ENCODE data around the gene DHRSX. TPM values are rescaled to one million over a fixed set of nuclear protein-coding genes. Genes with fewer than 3 reads are reported as not detected.
"Not testable (repeated sequence)": the region's sequence is repeated elsewhere in the genome, so short reads cannot be mapped to it uniquely, and the experiment has no call there.

DHRSX gene
- total RNA-seq, 1 experiment from 2014 or later, result 11.5 TPM

DNA sequence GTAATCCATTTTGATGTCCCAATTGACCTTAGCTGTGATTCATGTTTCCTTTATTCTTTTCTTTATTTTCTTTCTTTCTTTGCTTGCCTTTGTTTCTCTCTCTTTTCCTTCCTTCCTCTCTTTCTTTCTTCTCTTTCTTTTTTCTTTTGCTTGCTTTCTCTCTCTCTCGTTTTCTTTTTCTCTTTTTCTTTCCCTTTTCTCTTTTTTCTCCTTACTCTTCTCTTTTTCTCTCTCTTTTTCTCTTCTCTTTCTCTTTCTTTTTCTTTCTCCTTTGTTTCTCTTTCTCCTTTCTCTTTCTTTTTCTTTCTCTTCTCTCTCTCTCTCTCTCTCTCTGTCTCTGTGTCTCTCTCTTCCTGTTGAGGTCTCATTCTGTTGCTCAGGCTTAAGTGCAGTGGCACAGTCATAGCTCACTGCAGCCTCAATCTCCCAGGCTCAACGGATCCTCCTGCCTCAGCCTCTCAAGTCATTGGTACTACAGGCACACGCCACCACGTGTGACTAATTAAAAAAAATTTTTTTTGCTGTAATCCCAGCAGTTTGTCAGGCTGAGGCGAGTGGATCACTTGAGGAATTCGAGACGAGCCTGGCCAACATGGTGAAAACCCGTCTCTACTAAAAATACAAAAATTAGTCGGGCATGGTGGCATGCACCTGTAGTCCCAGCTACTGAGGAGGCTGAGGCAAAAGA lies 8.0 kb upstream of the DHRSX start:
- Histone ChIP-seq H2AFZ (ENCODE audit: low read length) (no peak overlapping the region), H3K9me2 (replicated peaks; ENCODE audit: low read length) (no peaks in the 10 kb centered on the region), H3K36me3 (ENCODE audit: low read depth, low read length) (no peaks in the 10 kb centered on the region), H4K20me1 (ENCODE audit: low read length) (no peaks in the 10 kb centered on the region), H3K4me1 (ENCODE audit: insufficient read depth, low read length) (no peaks in the 10 kb centered on the region), H3K9ac (ENCODE audit: low read length) (no peak overlapping the region), H3K9me3 (ENCODE audit: low read length) (no peaks in the 10 kb centered on the region), H3K27ac (ENCODE audit: low read length) (no peak overlapping the region), H3K27me3 (ENCODE audit: low read length) (no peaks in the 10 kb centered on the region), H3K4me3 (ENCODE audit: low read length) (no peak overlapping the region), H3K79me2 (ENCODE audit: low read length) (no peaks in the 10 kb centered on the region), H3F3A (ENCODE audit: low read length, unreplicated experiment) (no peaks in the 10 kb centered on the region), H3K4me2 (ENCODE audit: low read length) (no peak overlapping the region)
- POLR2A ChIA-PET (ENCODE audit: unreplicated experiment), result no interaction called here
- ATAC-seq (no peak), DNase-seq (no peak)
- TF ChIP-seq CTCF (conservative IDR thresholded peaks at IDR 0.05; ENCODE audit: low read depth, low read length), result no peak
- no peak for TF ChIP-seq EZH2 (IDR thresholded peaks at IDR 0.05; ENCODE audit: low read length, unreplicated experiment)
- TF ChIP-seq EZH2phosphoT487 (IDR thresholded peaks at IDR 0.05; ENCODE audit: borderline replicate concordance, low read length), result no peak
- CTCF ChIA-PET, result no interaction called here
- intact Hi-C loops (cut with micrococcal nuclease), result no loop called here
- no TSS peak for BruUV-seq (replicated peaks)

DNA sequence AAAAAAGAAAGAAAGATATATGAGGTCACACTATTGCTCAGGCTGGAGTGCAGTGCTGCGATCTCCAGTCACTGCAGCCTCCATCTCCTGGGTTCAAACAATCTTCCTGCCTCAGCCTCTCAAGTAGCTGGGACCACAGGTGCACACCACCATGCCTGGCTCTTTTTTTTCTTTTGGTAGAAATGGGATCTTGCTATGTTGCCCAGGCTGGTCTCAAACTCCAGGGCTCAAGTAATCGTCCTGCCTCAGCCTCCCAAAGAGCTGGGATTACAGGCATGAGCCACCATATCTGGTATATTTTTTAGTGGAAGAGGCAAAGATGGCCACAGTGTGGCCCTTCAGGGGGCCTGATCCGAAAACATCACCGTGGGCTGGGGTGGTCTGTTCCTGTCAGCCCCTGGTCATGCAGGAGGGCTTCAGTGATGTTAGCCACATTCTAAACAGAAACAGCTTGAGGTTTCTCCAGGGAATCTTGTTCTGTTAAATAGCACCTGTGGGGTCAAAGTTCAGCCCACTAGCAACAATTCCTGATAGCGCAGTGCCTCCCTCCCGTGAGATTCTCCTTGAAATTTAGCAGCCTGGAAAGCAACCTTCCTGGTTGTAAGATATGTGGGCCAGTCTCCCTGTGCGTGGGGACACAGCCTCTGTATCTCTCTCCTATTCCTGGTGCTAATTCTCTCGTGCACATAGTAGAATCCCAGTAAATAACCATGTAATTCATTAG lies 7.3 kb upstream of the DHRSX start:
- TF ChIP-seq EZH2phosphoT487 (IDR thresholded peaks at IDR 0.05; ENCODE audit: borderline replicate concordance, low read length), result no peak
- TF ChIP-seq EZH2 (IDR thresholded peaks at IDR 0.05; ENCODE audit: low read length, unreplicated experiment), result no peak
- TF ChIP-seq CTCF (conservative IDR thresholded peaks at IDR 0.05; ENCODE audit: low read depth, low read length), result no peak
- Histone ChIP-seq H3K27me3 (ENCODE audit: low read length) (no peaks in the 10 kb centered on the region), H3K9me2 (replicated peaks; ENCODE audit: low read length) (no peaks in the 10 kb centered on the region), H3K27ac (ENCODE audit: low read length) (no peak overlapping the region), H3K4me1 (ENCODE audit: insufficient read depth, low read length) (no peaks in the 10 kb centered on the region), H3K9me3 (ENCODE audit: low read length) (no peaks in the 10 kb centered on the region), H3K36me3 (ENCODE audit: low read depth, low read length) (no peaks in the 10 kb centered on the region), H3K4me2 (ENCODE audit: low read length) (no peak overlapping the region), H2AFZ (ENCODE audit: low read length) (no peak overlapping the region), H3K9ac (ENCODE audit: low read length) (no peak overlapping the region), H4K20me1 (ENCODE audit: low read length) (no peaks in the 10 kb centered on the region), H3K4me3 (ENCODE audit: low read length) (no peak overlapping the region), H3F3A (ENCODE audit: low read length, unreplicated experiment) (no peaks in the 10 kb centered on the region), H3K79me2 (ENCODE audit: low read length) (no peaks in the 10 kb centered on the region)
- ChIA-PET CTCF (no interaction called here), POLR2A (ENCODE audit: unreplicated experiment) (no interaction called here)
- no TSS peak for BruUV-seq (replicated peaks)
- ATAC-seq, result no peak
- no peak for DNase-seq
- intact Hi-C loops (cut with micrococcal nuclease), result no loop called here

DNA sequence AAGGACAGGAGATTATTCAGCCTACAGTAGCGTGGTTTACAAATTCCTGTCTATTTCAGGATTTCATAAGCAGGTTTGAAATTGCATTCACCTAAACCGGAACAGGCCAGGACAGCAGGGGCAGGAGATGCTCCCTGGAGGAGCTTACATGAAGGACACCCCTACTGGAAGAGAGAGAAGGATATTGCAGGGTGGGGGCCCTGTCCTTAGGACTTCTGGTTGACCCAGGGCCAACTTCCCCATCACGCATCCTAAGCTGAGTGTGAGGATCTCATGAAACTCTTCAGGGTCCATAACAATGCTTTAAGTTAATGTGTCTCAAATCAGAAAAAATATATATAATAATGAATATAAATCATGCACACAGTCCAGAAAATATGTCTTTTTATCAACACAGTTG lies 6.4 kb upstream of the DHRSX start:
- Histone ChIP-seq H4K20me1 (ENCODE audit: low read length) (no peaks in the 10 kb centered on the region), H3K9ac (ENCODE audit: low read length) (no peak overlapping the region), H3K9me3 (ENCODE audit: low read length) (no peaks in the 10 kb centered on the region), H3K36me3 (ENCODE audit: low read depth, low read length) (no peaks in the 10 kb centered on the region), H3K4me3 (ENCODE audit: low read length) (no peak overlapping the region), H3K4me2 (ENCODE audit: low read length) (no peak overlapping the region), H3K9me2 (replicated peaks; ENCODE audit: low read length) (no peaks in the 10 kb centered on the region), H2AFZ (ENCODE audit: low read length) (no peak overlapping the region), H3K4me1 (ENCODE audit: insufficient read depth, low read length) (no peaks in the 10 kb centered on the region), H3F3A (ENCODE audit: low read length, unreplicated experiment) (no peaks in the 10 kb centered on the region), H3K27ac (ENCODE audit: low read length) (no peak overlapping the region), H3K79me2 (ENCODE audit: low read length) (no peaks in the 10 kb centered on the region), H3K27me3 (ENCODE audit: low read length) (no peaks in the 10 kb centered on the region)
- intact Hi-C loops (cut with micrococcal nuclease), result no loop called here
- BruUV-seq (replicated peaks), result no TSS peak
- TF ChIP-seq EZH2 (IDR thresholded peaks at IDR 0.05; ENCODE audit: low read length, unreplicated experiment) (no peak), EZH2phosphoT487 (IDR thresholded peaks at IDR 0.05; ENCODE audit: borderline replicate concordance, low read length) (no peak), CTCF (conservative IDR thresholded peaks at IDR 0.05; ENCODE audit: low read depth, low read length) (no peak)
- DNase-seq (no peak), ATAC-seq (no peak)
- POLR2A ChIA-PET (ENCODE audit: unreplicated experiment), result no interaction called here
- CTCF ChIA-PET, result no interaction called here

GRCh38 chrX:2505341-2505740 lies 4.6 kb upstream of the DHRSX start:
- H2AFZ ChIP-seq (ENCODE audit: low read length); H3K4me3 ChIP-seq (ENCODE audit: low read length); POLR2A ChIA-PET (ENCODE audit: unreplicated experiment); H3K4me2 ChIP-seq (ENCODE audit: low read length); H3K27ac ChIP-seq (ENCODE audit: low read length); DNase-seq; H4K20me1 ChIP-seq (ENCODE audit: low read length); intact Hi-C loops (cut with micrococcal nuclease); ATAC-seq; H3K9ac ChIP-seq (ENCODE audit: low read length); H3K79me2 ChIP-seq (ENCODE audit: low read length); H3K9me2 ChIP-seq (replicated peaks; ENCODE audit: low read length); BruUV-seq (replicated peaks); H3K9me3 ChIP-seq (ENCODE audit: low read length); H3K36me3 ChIP-seq (ENCODE audit: low read depth, low read length); CTCF ChIA-PET; H3F3A ChIP-seq (ENCODE audit: low read length, unreplicated experiment); H3K4me1 ChIP-seq (ENCODE audit: insufficient read depth, low read length); H3K27me3 ChIP-seq (ENCODE audit: low read length): not testable (repeated sequence)

Measured in PC-3 (cell line).